Measurements from ENCODE around the gene POPDC3.

POPDC3 gene

DNA sequence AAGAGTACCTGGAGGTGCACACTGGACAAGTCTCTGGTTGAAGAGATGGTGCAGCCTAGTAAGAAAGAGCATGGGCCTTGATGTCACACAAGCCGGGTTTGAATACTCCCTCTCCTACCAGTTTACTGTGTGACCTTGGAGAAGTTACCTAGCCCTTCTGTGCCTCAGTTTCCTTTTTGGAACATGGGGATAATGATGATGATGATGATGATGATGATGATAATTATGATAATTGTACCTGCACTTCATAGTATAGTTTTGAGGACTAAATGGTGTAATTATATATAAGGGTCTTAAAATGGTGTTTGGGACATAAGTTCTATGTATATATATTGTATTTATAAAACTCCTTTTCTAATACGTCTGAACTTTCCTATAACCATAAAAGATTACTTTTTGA is 41.7 kb downstream of the POPDC3 start:
- DNase-seq: no peak

DNA sequence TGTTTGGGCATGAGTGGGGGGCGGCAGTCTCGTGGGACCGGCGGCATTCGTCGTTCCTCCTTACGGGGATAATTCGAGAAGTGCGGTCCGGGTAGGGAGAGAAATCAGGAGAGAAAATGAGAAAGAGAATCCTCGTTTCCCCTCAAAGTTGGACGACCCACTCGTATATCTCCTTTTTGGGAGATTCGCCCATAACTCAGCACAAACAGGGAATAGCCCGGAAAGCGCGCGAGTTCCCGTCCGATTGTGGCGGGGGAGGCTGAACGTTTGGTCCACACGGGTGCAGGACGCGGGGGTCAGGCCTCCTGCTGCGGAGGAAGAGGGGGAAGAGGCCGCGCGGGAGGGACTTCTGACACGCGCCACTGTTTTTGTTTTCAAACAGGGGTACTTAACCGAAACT is 42.4 kb downstream of the POPDC3 start:
- DNase-seq: no peak

DNA sequence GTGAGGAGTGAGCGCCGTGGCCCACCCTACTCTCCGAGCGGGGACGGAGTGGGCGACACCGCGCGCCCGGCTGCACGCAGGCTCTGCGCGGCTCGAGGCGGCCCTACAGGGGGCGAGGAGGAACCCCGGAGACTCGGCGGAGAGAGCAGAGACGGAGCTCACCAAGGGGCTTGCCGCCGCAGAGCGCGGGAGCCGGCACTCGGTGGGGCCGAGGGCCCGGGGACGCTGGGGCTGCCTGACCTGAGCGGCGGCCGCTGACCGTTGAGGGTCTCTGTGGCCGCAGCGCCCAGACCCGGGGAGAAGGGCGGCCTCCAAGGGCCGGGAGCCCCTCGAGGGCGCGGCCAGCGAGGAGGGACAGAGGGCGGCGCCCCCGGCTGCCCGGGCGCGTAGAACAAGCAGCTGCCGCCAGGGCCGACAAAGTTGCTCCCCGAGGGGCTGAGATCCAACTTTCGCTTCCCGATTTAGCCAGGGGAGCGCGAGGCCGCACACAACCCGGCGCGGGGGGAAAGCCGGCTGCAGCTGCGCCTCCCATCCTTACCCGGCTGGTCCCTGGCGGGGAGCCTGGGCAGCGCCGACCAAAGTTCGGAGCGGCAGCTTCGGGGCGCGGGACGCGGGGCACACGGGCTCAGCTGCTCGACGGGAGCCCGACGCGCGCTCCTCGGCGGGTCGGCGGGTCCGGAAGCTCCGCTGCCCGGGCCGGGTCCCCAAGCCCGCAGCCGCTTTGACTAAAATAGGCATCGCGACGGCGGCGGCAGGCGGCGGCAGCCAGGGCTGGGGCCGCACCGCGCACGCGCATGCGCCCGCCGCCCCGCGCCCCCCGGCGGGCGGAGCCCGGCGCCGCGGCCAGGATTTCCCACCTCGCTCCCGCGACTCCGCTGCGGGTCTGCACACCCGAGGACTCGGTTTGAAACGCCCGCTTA is 43.1 kb downstream of the POPDC3 start:
- peak in 1 of 2 donors; percentile 5 for DNase-seq

DNA sequence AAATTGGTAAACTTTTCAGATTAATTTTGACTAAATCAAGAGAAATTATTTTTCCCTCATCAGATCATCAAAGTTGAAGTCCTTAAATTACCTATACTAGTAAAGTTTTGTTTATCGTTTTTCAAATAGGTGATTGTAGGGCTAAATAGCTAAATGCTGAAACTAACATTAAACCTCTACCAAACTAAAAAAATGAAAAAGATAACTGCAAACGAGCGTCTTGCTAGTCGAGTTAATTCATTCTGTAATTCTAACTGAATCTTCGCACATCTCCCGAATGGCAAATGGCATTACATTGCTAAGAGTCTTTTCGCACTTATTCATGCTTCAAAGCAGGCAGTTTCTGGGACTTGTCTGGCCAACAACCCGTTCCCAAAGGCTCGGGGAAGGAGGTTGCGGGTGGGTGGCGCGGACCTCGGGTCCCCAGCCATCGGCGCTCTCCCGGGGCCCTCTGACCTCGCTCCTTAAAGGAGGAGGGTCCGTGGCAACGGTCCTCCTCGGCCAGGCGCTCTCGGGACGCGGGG is 43.8 kb downstream of the POPDC3 start:
- no peak for DNase-seq

DNA sequence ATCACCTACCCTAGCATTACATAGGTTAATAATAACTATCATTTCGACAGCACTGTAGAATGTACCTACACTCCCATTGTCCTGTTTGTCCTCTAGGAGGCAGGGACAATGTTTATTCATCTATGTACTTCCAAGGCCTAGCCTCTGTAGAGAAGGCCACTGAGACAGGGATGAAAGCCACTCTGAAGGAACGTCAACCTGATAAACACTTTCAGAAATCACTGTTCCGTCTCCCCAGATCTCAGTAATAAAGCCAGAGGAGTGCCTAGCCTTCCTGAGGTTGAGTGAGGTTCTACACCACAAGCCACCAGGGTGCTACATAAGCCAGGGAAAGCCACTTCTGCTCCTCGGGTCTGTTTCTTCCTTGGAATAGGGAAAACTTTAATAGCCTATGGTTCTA is 44.8 kb downstream of the POPDC3 start:
- no peak for DNase-seq

DNA sequence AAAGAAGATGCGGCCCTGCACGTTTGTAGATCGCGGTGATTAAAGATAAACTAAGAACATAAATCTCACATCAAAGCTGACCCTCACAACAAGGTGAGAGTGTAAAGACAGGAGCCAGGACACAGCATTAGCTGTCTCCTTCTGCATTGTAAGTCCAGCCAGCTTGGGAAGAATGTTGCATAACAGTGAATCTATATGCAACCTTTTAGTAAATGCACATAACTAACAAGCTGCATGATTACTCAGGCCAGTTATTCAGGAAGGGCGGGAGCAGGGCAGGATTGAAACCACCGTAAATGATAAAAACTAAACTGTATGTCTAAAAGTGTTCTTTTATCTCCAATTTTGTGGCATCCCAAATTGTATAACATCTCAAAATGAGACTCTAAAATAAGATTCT is 57.1 kb downstream of the POPDC3 start:
- no peak for DNase-seq

DNA sequence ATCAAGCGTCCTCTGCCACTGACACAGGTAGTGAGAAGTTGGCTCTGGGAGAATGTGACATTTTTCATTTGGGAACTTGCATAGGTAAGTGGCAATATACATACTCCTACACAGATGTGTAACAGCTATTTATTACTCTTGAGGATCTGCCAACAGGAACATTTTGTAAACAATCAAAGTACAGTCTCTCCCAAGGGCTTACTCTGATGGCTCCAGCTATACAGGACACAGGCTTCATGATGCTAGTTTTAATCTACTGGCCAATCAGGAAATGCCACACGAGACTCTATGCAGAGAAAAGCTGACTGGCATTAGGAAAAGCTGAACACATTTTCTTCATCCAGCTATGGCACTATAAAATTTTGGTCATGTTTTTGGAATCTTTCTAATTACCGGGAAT is 57.8 kb downstream of the POPDC3 start:
- DNase-seq: no peak

DNA sequence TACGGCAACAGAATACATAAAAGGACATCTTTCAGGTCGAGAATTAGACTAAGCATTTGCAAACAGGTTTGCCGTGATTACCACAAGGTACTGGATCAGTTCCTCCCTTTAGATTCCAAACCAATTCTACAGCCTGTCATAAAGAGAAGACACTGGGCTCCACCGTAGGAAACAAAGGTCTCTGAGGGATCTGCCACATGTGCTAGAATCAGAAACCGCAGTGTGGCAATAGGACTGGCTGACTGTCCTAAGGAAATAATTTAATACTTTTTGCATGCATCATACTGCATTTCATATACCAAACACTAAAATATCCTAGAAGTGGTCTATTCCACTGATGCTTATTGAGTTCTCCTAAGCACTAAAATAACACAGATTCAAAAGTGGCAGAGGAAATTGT is 59.2 kb downstream of the POPDC3 start:
- no peak for DNase-seq

DNA sequence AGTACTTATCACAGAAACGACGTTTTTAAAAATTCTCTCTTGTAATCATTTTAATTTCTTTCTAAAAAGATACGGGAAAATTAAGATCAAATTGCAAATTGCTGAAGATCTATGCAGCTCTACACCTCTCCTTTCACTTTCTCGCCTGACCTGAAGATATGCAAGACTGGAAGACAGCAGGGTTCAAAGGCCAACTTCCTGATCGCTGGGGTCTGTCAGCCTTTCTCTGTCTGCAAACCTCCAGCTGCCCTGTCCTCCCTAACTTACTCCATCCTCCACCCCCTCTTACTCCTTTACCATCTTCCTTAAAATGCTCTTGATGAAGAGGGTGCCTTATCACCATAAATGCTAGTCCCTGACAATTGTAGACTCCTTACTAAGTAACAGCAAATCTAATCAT is 63.7 kb downstream of the POPDC3 start:
- no peak for DNase-seq

DNA sequence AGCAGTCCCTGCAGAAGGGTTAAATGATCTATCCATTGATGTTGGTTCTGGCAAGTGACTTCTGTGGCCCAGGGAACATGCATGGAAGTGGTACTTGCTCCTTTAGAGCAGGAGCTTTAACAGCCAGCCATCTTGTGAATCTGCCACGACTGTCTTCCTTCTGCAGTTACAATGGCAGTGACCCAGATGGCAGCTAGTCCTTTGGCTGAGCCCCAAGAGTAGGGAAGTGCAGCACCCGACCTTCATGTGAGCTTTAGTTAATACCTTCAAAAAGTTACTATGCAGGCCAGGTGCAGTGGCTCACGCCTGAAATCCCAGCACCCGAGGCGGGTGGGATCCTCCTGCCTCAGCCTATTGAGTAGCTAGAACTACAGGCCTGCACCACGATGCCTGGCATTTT is 66.4 kb downstream of the POPDC3 start:
- DNase-seq: no peak

DNA sequence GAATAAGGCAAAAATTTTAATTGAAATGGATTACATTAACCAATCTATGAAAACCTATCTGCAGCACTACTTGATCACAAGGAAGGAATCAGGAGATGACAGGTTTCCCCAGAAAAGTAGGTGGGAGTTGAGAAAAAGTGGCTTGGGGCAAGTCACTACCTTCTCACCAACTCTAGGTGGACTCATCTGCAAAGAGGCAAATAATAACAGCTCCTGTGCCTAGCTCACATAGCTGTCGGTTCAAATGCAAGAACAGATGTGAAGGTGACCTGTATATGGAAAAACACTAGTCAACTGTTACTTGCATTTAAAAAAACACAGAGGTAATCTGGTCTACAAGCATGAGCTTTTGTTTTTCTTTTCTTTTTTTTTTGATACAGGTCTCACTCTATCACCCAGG is 67.2 kb downstream of the POPDC3 start:
- DNase-seq: no peak

DNA sequence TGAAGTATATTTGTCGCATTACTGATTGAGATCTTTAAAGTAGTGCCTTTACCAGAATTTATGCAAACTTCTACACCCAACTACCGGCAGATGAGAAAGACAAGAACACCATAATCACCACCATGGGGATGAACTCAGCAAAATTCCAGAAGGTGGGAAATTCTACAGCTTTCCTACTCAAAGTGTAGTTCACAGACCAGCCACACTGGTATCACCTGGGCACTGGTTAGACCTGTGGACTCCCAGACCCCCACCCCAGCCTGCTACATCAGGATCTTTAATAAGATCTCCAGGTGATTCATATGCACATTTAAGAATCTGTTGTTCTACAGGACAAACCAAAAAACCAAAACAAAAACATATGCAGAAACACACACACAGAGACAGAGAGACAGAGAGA is 67.9 kb downstream of the POPDC3 start:
- no peak for DNase-seq

DNA sequence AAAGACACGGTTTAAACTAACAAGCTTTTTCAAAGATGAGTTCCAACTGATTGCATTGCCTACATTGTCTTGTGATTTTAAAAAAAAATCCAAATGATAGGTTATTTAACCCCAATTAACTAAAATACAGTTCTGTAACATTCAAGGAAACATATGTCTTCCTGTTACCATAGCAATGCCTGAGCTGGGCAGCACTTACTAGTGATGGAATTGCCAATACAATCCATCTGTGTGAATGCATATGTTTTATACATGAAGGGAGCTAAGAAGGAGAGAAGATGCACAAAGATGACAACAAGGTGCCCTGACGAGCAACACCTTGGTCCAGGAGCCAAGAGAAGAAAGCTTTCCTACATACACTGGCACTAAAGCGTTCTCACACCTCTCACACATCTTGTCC is 68.7 kb downstream of the POPDC3 start:
- no peak for DNase-seq

DNA sequence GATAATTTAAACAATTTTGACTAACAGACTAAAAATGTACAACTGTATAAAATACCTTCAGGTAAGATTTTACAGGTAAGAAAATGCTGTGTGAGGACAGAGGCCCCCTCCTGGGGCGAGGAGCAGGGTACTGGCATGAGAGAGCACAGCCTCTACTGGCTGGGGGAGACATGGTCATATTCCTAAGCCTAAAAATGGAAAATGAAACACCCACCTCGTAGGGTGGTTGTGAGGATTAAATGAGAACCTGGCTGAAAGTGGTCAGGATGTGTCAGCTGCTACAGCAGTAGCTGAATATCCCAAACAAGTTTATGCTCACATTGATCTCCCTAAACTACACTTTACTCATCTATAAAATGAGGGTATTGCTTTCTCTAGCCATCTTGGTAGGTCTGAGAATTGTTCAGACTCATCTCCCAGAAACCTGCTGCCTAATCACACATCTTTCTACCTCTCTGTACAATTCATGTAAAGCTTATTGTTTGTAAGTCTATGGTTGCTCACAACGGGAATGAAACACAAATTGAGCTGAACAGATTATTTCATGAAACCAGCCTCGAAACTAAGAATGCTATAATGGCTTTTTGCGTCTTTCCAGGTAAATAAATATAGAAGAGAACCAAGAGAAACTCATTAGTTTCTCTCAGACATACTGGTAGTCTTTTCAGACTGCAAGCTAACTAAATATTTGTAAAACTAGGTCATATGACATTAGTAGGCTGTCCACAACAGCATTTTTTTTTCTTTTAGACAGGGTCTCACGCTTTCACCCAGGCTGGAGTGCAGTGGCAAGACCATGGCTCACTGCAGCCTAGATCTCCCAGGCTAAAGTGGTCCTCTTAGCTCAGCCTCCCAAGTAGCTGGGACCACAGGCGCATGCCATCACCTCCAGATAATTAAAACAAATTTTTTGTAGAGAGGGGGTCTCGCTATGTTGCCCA is 69.6 kb downstream of the POPDC3 start:
- no peak for DNase-seq

DNA sequence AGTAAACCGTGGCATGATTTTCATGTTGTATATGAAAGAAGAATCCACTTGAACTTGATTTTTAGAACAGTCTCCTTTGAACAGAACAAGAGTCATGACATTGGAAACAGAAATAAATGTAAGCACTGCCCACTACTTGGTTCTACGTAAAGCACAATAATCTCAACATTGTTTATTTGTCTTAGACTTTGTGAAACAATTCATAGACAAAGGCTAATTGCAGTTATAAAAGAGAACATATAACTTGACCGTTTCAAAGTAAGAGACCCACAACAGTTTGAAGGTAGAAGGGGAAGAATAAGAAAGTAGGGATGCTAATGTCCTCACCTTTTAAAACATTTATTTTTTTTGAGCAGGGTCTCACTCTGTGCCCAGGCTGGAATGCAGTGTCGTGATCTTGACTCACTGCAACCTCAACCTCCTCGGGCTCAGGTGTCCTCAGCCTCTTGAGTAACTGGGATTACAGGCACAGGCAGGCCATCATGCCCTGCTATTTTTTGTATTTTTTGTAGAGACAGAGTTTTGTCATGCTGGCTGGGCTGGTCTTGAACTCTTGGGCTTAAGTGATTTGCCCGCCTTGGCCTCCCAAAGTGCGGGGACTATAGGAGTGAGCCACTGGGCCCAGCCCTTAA is 71.1 kb downstream of the POPDC3 start:
- DNase-seq: no peak

Data from stimulated activated CD4-positive, alpha-beta T cell treated with anti-CD3 and anti-CD28 coated beads, Interleukin-2, amount 100 ng/mL, for 48 hours (primary cell).